Vagina (tissue), 2 donors: Measurements from ENCODE around the gene ARHGDIG. TPM values are rescaled to one million over a fixed set of nuclear protein-coding genes. Genes with fewer than 3 reads are reported as not detected.

ENCODE experiments used
- DNase-seq, 2 donors: peaks; one replicate each; pipeline ENCODE4 v3.0.0-alpha.2; 2017; ENCODE audit errors: extremely low spot score in 2 of 2
- H3K27ac ChIP-seq: fragments of 200-600 bp; sonication (generic); one replicate; pipeline ENCODE4 v1.5.1; 2019
- H3K27me3 ChIP-seq: fragments of 200-600 bp; sonication (generic); one replicate; pipeline ENCODE4 v1.5.1; 2019
- H3K36me3 ChIP-seq, 2 donors: fragments of 200-600 bp; sonication (generic); one replicate each; pipeline ENCODE4 v1.5.1; 2017 to 2019
- H3K4me1 ChIP-seq: fragments of 200-600 bp; sonication (generic); one replicate; pipeline ENCODE4 v1.5.1; 2019
- H3K4me3 ChIP-seq, 2 donors: fragments of 200-600 bp; sonication (generic); 1 replicate in 1 of 2; 2 replicates in 1 of 2; pipeline ENCODE4 v1.5.1; 2016 to 2019
- H3K9me3 ChIP-seq: fragments of 200-600 bp; sonication (generic); one replicate; pipeline ENCODE4 v1.5.1; 2019
- POLR2A ChIP-seq, 2 donors: fragments of 450-650 bp; IDR thresholded peaks; one replicate each; pipeline ENCODE4 v1.6.1; 2017; ENCODE audit warnings: antibody characterized with exemption in 2 of 2, mild to moderate bottlenecking in 2 of 2, moderate library complexity in 2 of 2
- POLR2AphosphoS5 ChIP-seq, 2 donors: sonication (generic); formaldehyde crosslinking; IDR thresholded peaks; one replicate each; pipeline ENCODE4 v1.9.0; 2017; ENCODE audit warnings: antibody characterized with exemption in 2 of 2, mild to moderate bottlenecking in 2 of 2, low read depth in 1 of 2; ENCODE audit not compliant: insufficient read depth in 1 of 2
- intact Hi-C: fragments of 100-400 bp; cut with DNase I; formaldehyde crosslinking; loops from one replicate; pipeline ENCODE4 v1.15.1; 2023
- total RNA-seq: library from RNA; depleted of rRNA; stranded (reverse); fragments of >200 nt; gene quantifications from one replicate; pipeline ENCODE4 v1.2.3, GENCODE V29; 2016
- TF ChIP-seq, protein P1 (sequence below), 3 experiments: fragments of 450-650 bp in 2 of 3; fragments of 200-600 bp in 1 of 3; sonication (generic) in 1 of 3; IDR thresholded peaks; one replicate each; pipeline ENCODE4 v1.5.1; 2017 to 2019; ENCODE audit warnings: antibody characterized with exemption in 3 of 3, mild to moderate bottlenecking in 2 of 3, moderate library complexity in 2 of 3

ARHGDIG gene
- total RNA-seq, 1 donor from 2014 or later: not detected

GRCh38 chr16:305916-306626 is 25.7 kb downstream of the ARHGDIG start:
- TF ChIP-seq, protein P1, sequence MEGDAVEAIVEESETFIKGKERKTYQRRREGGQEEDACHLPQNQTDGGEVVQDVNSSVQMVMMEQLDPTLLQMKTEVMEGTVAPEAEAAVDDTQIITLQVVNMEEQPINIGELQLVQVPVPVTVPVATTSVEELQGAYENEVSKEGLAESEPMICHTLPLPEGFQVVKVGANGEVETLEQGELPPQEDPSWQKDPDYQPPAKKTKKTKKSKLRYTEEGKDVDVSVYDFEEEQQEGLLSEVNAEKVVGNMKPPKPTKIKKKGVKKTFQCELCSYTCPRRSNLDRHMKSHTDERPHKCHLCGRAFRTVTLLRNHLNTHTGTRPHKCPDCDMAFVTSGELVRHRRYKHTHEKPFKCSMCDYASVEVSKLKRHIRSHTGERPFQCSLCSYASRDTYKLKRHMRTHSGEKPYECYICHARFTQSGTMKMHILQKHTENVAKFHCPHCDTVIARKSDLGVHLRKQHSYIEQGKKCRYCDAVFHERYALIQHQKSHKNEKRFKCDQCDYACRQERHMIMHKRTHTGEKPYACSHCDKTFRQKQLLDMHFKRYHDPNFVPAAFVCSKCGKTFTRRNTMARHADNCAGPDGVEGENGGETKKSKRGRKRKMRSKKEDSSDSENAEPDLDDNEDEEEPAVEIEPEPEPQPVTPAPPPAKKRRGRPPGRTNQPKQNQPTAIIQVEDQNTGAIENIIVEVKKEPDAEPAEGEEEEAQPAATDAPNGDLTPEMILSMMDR (IDR thresholded peaks at IDR 0.05): no peak
- TF ChIP-seq POLR2AphosphoS5 (IDR thresholded peaks at IDR 0.05; ENCODE audit: insufficient read depth in 1 of 2, low read depth in 1 of 2): no peak
- no peak for TF ChIP-seq POLR2A (IDR thresholded peaks at IDR 0.05)
- intact Hi-C loops: no loop called here
- H3K27me3 ChIP-seq: no peaks in the 10 kb centered on the region

GRCh38 chr16:306911-307370 is 26.6 kb downstream of the ARHGDIG start:
- Histone ChIP-seq H3K4me3 (no peak overlapping the region), H3K36me3 (peaks cover 0 to 20% of the 10 kb centered on the region in 2 donors), H3K4me1 (peaks cover 9% of the 10 kb centered on the region), H3K27me3 (no peaks in the 10 kb centered on the region), H3K9me3 (no peaks in the 10 kb centered on the region), H3K27ac (no peak overlapping the region)
- intact Hi-C loops: no loop called here
- TF ChIP-seq POLR2AphosphoS5 (IDR thresholded peaks at IDR 0.05; ENCODE audit: insufficient read depth in 1 of 2, low read depth in 1 of 2) (no peak), POLR2A (IDR thresholded peaks at IDR 0.05) (no peak)
- TF ChIP-seq, protein P1 (IDR thresholded peaks at IDR 0.05): no peak
- no peak for DNase-seq

More at GRCh38 chr16:305916-306626, 25.7 kb downstream of the ARHGDIG start:
- Histone ChIP-seq H3K4me3 (no peak overlapping the region), H3K27ac (no peak overlapping the region), H3K9me3 (no peaks in the 10 kb centered on the region), H3K36me3 (peaks cover 0 to 17% of the 10 kb centered on the region in 2 donors), H3K4me1 (peaks cover 9% of the 10 kb centered on the region)
- DNase-seq: no peak

GRCh38 chr16:307691-308312 is 27.4 kb downstream of the ARHGDIG start:
- intact Hi-C loops: no loop called here
- no peak overlapping the region for H3K27ac ChIP-seq
- no peak overlapping the region for H3K4me3 ChIP-seq
- DNase-seq: no peak
- no peaks in the 10 kb centered on the region for H3K9me3 ChIP-seq
- H3K27me3 ChIP-seq: no peaks in the 10 kb centered on the region
- TF ChIP-seq POLR2A (IDR thresholded peaks at IDR 0.05) (no peak), POLR2AphosphoS5 (IDR thresholded peaks at IDR 0.05; ENCODE audit: insufficient read depth in 1 of 2, low read depth in 1 of 2) (no peak)
- TF ChIP-seq, protein P1 (IDR thresholded peaks at IDR 0.05): no peak
- peaks cover 9% of the 10 kb centered on the region for H3K4me1 ChIP-seq
- H3K36me3 ChIP-seq: peaks cover 0 to 27% of the 10 kb centered on the region in 2 donors

DNA sequence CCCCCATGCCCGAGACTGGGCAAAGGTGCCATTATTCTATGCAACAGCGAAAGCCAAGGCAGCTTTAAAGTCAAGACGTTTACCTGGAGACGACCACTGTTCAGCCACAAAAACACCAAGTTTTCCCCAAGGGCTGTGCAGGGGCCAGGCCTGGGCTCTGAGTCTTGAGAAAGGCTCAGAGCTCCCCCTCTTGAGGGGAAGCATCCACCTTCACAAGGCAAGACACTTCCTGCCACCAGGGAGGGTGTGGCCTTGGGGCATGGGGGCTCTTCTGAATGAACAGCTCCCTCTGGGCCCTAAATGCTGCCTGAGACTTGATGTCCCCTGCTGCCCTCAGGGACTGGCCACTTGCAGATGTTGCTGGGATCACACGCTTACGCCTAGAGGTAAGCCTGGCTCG is 29.1 kb downstream of the ARHGDIG start:
- H3K27ac ChIP-seq: no peak overlapping the region
- TF ChIP-seq POLR2AphosphoS5 (IDR thresholded peaks at IDR 0.05; ENCODE audit: insufficient read depth in 1 of 2, low read depth in 1 of 2): no peak
- no peak for TF ChIP-seq POLR2A (IDR thresholded peaks at IDR 0.05)
- TF ChIP-seq, protein P1 (IDR thresholded peaks at IDR 0.05): no peak
- H3K36me3 ChIP-seq: peaks cover 0 to 40% of the 10 kb centered on the region in 2 donors
- peaks cover 9% of the 10 kb centered on the region for H3K4me1 ChIP-seq
- H3K27me3 ChIP-seq: no peaks in the 10 kb centered on the region
- H3K4me3 ChIP-seq: no peak overlapping the region
- intact Hi-C loops: no loop called here
- no peaks in the 10 kb centered on the region for H3K9me3 ChIP-seq
- DNase-seq: no peak

GRCh38 chr16:311725-312124 is 31.3 kb downstream of the ARHGDIG start:
- H3K4me1 ChIP-seq: peaks cover 7% of the 10 kb centered on the region
- H3K4me3 ChIP-seq: no peak overlapping the region
- H3K9me3 ChIP-seq: no peaks in the 10 kb centered on the region
- no peak overlapping the region for H3K27ac ChIP-seq
- intact Hi-C loops: no loop called here
- H3K36me3 ChIP-seq: peaks cover 0 to 40% of the 10 kb centered on the region in 2 donors
- no peaks in the 10 kb centered on the region for H3K27me3 ChIP-seq
- DNase-seq: no peak
- TF ChIP-seq POLR2AphosphoS5 (IDR thresholded peaks at IDR 0.05; ENCODE audit: insufficient read depth in 1 of 2, low read depth in 1 of 2) (no peak), POLR2A (IDR thresholded peaks at IDR 0.05) (no peak)
- TF ChIP-seq, protein P1 (IDR thresholded peaks at IDR 0.05): no peak
